Measurements from ENCODE around the gene CDIPT. TPM values are rescaled to one million over a fixed set of nuclear protein-coding genes. Genes with fewer than 3 reads are reported as not detected.

CDIPT gene

Small RNA genes within 50 kb of the gene (small RNA-seq; reads per million reads assigned to genes)
- gene AC009133.6 (ENCODE audit: insufficient read depth) (not detected), gene AC120114.4 (ENCODE audit: insufficient read depth) (not detected)

Measured in neuronal stem cell (in vitro differentiated cells).